GM23248 (cell line): ENCODE data around the gene RRAS.

Experiments
- EZH2 ChIP-seq: fragments of 200-600 bp; sonication (generic); IDR thresholded peaks from 2 replicates; pipeline ENCODE4 v1.6.1; 2018; ENCODE audit warnings: antibody characterized with exemption, mild to moderate bottlenecking; ENCODE audit not compliant: insufficient read depth, poor library complexity, severe bottlenecking
- EZH2phosphoT487 ChIP-seq: fragments of 200-600 bp; sonication (generic); IDR thresholded peaks from 2 replicates; pipeline ENCODE4 v1.6.1; 2018; ENCODE audit warnings: antibody characterized with exemption, moderate library complexity, mild to moderate bottlenecking, low read depth; ENCODE audit not compliant: insufficient read depth

GRCh38 chr19:49658139-49658517 is 18.2 kb upstream of the RRAS start:
- TF ChIP-seq EZH2 (no peak), EZH2phosphoT487 (no peak)
